Activated naive CD4-positive, alpha-beta T cell treated with anti-CD3 and anti-CD28 coated beads, Interleukin-2, amount 10 ng/mL, durations not matched to agents 7 days and 5 days (primary cell): ENCODE data around the gene PTBP1.

Experiments used
- CTCF ChIA-PET: fragments of 350-600 bp; sonication (Branson Sonifier 250); formaldehyde crosslinking; loops from one replicate; lab custom pipeline; 2021; ENCODE audit warnings: antibody characterized with exemption; lab: Charles Lee
- DNase-seq: peaks from one replicate; pipeline ENCODE4 v3.0.0-alpha.2; 2020
- H3K27ac Mint-ChIP-seq: one replicate; pipeline ENCODE4 v1.8.0; 2021; ENCODE audit warnings: mild to moderate bottlenecking, moderate library complexity, mixed read lengths
- H3K27me3 Mint-ChIP-seq: one replicate; pipeline ENCODE4 v1.8.0; 2021; ENCODE audit warnings: mild to moderate bottlenecking, mixed read lengths
- H3K36me3 Mint-ChIP-seq: one replicate; pipeline ENCODE4 v1.8.0; 2021; ENCODE audit warnings: mixed read lengths
- H3K4me1 Mint-ChIP-seq: one replicate; pipeline ENCODE4 v1.8.0; 2021; ENCODE audit warnings: mixed read lengths
- H3K4me3 Mint-ChIP-seq: one replicate; pipeline ENCODE4 v1.8.0; 2021; ENCODE audit warnings: mild to moderate bottlenecking, moderate library complexity, mixed read lengths
- H3K9me3 Mint-ChIP-seq: one replicate; pipeline ENCODE4 v1.8.0; 2021; ENCODE audit warnings: mixed read lengths

PTBP1 gene

GRCh38 chr19:797528-798414 lies 519 bp downstream of the PTBP1 start:
- Mint-ChIP-seq H3K4me3 (peak overlapping the region; percentile 92), H3K4me1 (peaks cover 40% of the 10 kb centered on the region), H3K27ac (peak overlapping the region; percentile 90), H3K9me3 (no peaks in the 10 kb centered on the region), H3K36me3 (peaks cover 31% of the 10 kb centered on the region), H3K27me3 (peaks cover 6% of the 10 kb centered on the region)
- CTCF ChIA-PET = no interaction called here
- DNase-seq = peak; percentile 90

GRCh38 chr19:798415-799075 lies 1.3 kb downstream of the PTBP1 start:
- Mint-ChIP-seq H3K27me3 (peaks cover 6% of the 10 kb centered on the region), H3K4me3 (peak overlapping the region; percentile 92), H3K27ac (peak overlapping the region; percentile 90), H3K36me3 (peaks cover 35% of the 10 kb centered on the region), H3K4me1 (peaks cover 45% of the 10 kb centered on the region), H3K9me3 (no peaks in the 10 kb centered on the region)
- DNase-seq = no peak
- CTCF ChIA-PET = no interaction called here

GRCh38 chr19:799076-799881 lies 2.0 kb downstream of the PTBP1 start:
- peak; percentile 49 for DNase-seq
- peaks cover 46% of the 10 kb centered on the region for H3K4me1 Mint-ChIP-seq
- peaks cover 35% of the 10 kb centered on the region for H3K36me3 Mint-ChIP-seq
- CTCF ChIA-PET = no interaction called here
- peak overlapping the region; percentile 85 for H3K27ac Mint-ChIP-seq
- H3K9me3 Mint-ChIP-seq = no peaks in the 10 kb centered on the region
- H3K4me3 Mint-ChIP-seq = peak overlapping the region; percentile 92
- peaks cover 6% of the 10 kb centered on the region for H3K27me3 Mint-ChIP-seq

- H3K9me3 Mint-ChIP-seq = no peaks in the 10 kb centered on the region
- no peak for DNase-seq
- H3K4me3 Mint-ChIP-seq = peak overlapping the region; percentile 92
- CTCF ChIA-PET = no interaction called here
- peaks cover 40% of the 10 kb centered on the region for H3K36me3 Mint-ChIP-seq
- H3K4me1 Mint-ChIP-seq = peaks cover 46% of the 10 kb centered on the region
- H3K27me3 Mint-ChIP-seq = peaks cover 6% of the 10 kb centered on the region
- peak overlapping the region; percentile 85 for H3K27ac Mint-ChIP-seq
Observed at GRCh38 chr19:800360-801029, 3.2 kb downstream of the PTBP1 start.

- peaks cover 6% of the 10 kb centered on the region for H3K27me3 Mint-ChIP-seq
- H3K4me1 Mint-ChIP-seq = peaks cover 46% of the 10 kb centered on the region
- peaks cover 41% of the 10 kb centered on the region for H3K36me3 Mint-ChIP-seq
- no peaks in the 10 kb centered on the region for H3K9me3 Mint-ChIP-seq
- CTCF ChIA-PET = interaction anchor here (0.5 kb wide), 1 partner anchor 36 kb away, joined by 3 read pairs; no protein-coding TSS in a partner anchor
- peak; percentile 45 for DNase-seq
- peak overlapping the region; percentile 81 for H3K27ac Mint-ChIP-seq
- peak overlapping the region; percentile 59 for H3K4me3 Mint-ChIP-seq
Observed at GRCh38 chr19:801030-801860, 4.0 kb downstream of the PTBP1 start.

GRCh38 chr19:801861-802497 lies 4.7 kb downstream of the PTBP1 start:
- Mint-ChIP-seq H3K4me3 (peak overlapping the region; percentile 59), H3K36me3 (peaks cover 44% of the 10 kb centered on the region), H3K27ac (peak overlapping the region; percentile 69), H3K4me1 (peaks cover 42% of the 10 kb centered on the region), H3K9me3 (no peaks in the 10 kb centered on the region), H3K27me3 (peaks cover 1% of the 10 kb centered on the region)
- no peak for DNase-seq
- CTCF ChIA-PET = interaction anchor here (0.5 kb wide), 1 partner anchor 36 kb away, joined by 3 read pairs; no protein-coding TSS in a partner anchor

GRCh38 chr19:802498-803098 lies 5.3 kb downstream of the PTBP1 start:
- peaks cover 47% of the 10 kb centered on the region for H3K4me1 Mint-ChIP-seq
- no peak for DNase-seq
- H3K27me3 Mint-ChIP-seq = no peaks in the 10 kb centered on the region
- no peaks in the 10 kb centered on the region for H3K9me3 Mint-ChIP-seq
- CTCF ChIA-PET = no interaction called here
- no peak overlapping the region for H3K27ac Mint-ChIP-seq
- no peak overlapping the region for H3K4me3 Mint-ChIP-seq
- H3K36me3 Mint-ChIP-seq = peaks cover 50% of the 10 kb centered on the region

- Mint-ChIP-seq H3K27ac (no peak overlapping the region), H3K27me3 (no peaks in the 10 kb centered on the region), H3K4me3 (no peak overlapping the region), H3K9me3 (no peaks in the 10 kb centered on the region), H3K4me1 (peaks cover 48% of the 10 kb centered on the region), H3K36me3 (peaks cover 56% of the 10 kb centered on the region)
- no peak for DNase-seq
- CTCF ChIA-PET = no interaction called here
Observed at GRCh38 chr19:803099-803561, 5.9 kb downstream of the PTBP1 start.

- Mint-ChIP-seq H3K9me3 (no peaks in the 10 kb centered on the region), H3K36me3 (peaks cover 53% of the 10 kb centered on the region), H3K27ac (no peak overlapping the region), H3K4me3 (no peak overlapping the region), H3K27me3 (no peaks in the 10 kb centered on the region), H3K4me1 (peaks cover 48% of the 10 kb centered on the region)
- DNase-seq = no peak
- CTCF ChIA-PET = no interaction called here
Observed at GRCh38 chr19:803686-804418, 6.6 kb downstream of the PTBP1 start.

- no peak for DNase-seq
- H3K27ac Mint-ChIP-seq = no peak overlapping the region
- CTCF ChIA-PET = no interaction called here
- no peaks in the 10 kb centered on the region for H3K27me3 Mint-ChIP-seq
- H3K4me1 Mint-ChIP-seq = peaks cover 43% of the 10 kb centered on the region
- no peak overlapping the region for H3K4me3 Mint-ChIP-seq
- no peaks in the 10 kb centered on the region for H3K9me3 Mint-ChIP-seq
- H3K36me3 Mint-ChIP-seq = peaks cover 48% of the 10 kb centered on the region
Observed at GRCh38 chr19:804419-805165, 7.3 kb downstream of the PTBP1 start.

- peaks cover 49% of the 10 kb centered on the region for H3K36me3 Mint-ChIP-seq
- no peak for DNase-seq
- no peak overlapping the region for H3K27ac Mint-ChIP-seq
- CTCF ChIA-PET = no interaction called here
- H3K9me3 Mint-ChIP-seq = no peaks in the 10 kb centered on the region
- H3K4me3 Mint-ChIP-seq = no peak overlapping the region
- peaks cover 38% of the 10 kb centered on the region for H3K4me1 Mint-ChIP-seq
- no peaks in the 10 kb centered on the region for H3K27me3 Mint-ChIP-seq
Observed at GRCh38 chr19:805166-805551, 7.9 kb downstream of the PTBP1 start.
